OCI-LY7 (cell line): ENCODE results near the gene WIPF1. TPM values are rescaled to one million over a fixed set of nuclear protein-coding genes. Genes with fewer than 3 reads are reported as not detected.
"Not testable (repeated sequence)": the region's sequence is repeated elsewhere in the genome, so short reads cannot be mapped to it uniquely, and the experiment has no call there.

Experiments used
- BruUV-seq: library from RNA; stranded (reverse); fragments of 400-500 nt; replicated peaks from 2 replicates; lab custom pipeline; 2021; lab: Mats Ljungman, UMichigan
- CTCF ChIA-PET: fragments of 300-600 bp; sonication (Branson Sonifier 250); formaldehyde crosslinking; loops from one replicate; lab custom pipeline; 2022; ENCODE audit warnings: antibody characterized with exemption; ENCODE audit not compliant: unreplicated experiment; lab: Charles Lee
- POLR2A ChIA-PET: fragments of 300-600 bp; sonication (Branson Sonifier 250); formaldehyde crosslinking; loops from one replicate; lab custom pipeline; 2022; ENCODE audit warnings: antibody characterized with exemption; lab: Charles Lee
- DNase-seq: peaks from one replicate; pipeline ENCODE4 v3.0.0-alpha.2; 2015; ENCODE audit warnings: low spot score
- H2AFZ ChIP-seq: fragments of 200-600 bp; sonication (generic), shearing (Covaris generic); 2 replicates; pipeline ENCODE4 v1.6.1; 2014; ENCODE audit warnings: mild to moderate bottlenecking, antibody characterized with exemption, low read length, moderate library complexity
- H3K27ac ChIP-seq: fragments of 200-600 bp; sonication (generic); 2 replicates; pipeline ENCODE4 v1.5.1; 2014; ENCODE audit warnings: mixed run types, low read depth, mild to moderate bottlenecking, moderate library complexity, low read length, inconsistent platforms; ENCODE audit not compliant: poor library complexity, severe bottlenecking
- H3K36me3 ChIP-seq: fragments of 200-600 bp; sonication (generic); 2 replicates; pipeline ENCODE4 v1.6.1; 2014; ENCODE audit warnings: mild to moderate bottlenecking, antibody characterized with exemption, low read length, moderate library complexity, mixed read lengths; ENCODE audit not compliant: insufficient read depth
- H3K4me1 ChIP-seq: fragments of 200-600 bp; sonication (generic); 2 replicates; pipeline ENCODE4 v1.5.1; 2014; ENCODE audit warnings: mild to moderate bottlenecking, low read length; ENCODE audit not compliant: insufficient read depth, poor library complexity, severe bottlenecking
- H3K4me2 ChIP-seq: fragments of 200-600 bp; sonication (generic); 2 replicates; pipeline ENCODE4 v1.6.1; 2014; ENCODE audit warnings: mild to moderate bottlenecking, low read length
- H3K4me3 ChIP-seq: fragments of 200-600 bp; sonication (generic); 2 replicates; pipeline ENCODE4 v1.5.1; 2014; ENCODE audit warnings: mild to moderate bottlenecking, low read depth, low read length; ENCODE audit not compliant: poor library complexity, severe bottlenecking
- H3K79me2 ChIP-seq: fragments of 200-600 bp; sonication (generic); 2 replicates; pipeline ENCODE4 v1.6.1; 2016; ENCODE audit warnings: low read depth, mild to moderate bottlenecking, low read length, moderate library complexity, mixed read lengths; ENCODE audit not compliant: insufficient read depth
- H3K9me2 ChIP-seq: fragments of 200-600 bp; sonication (generic); 2 replicates; pipeline ENCODE4 v1.6.1; 2016; ENCODE audit warnings: mild to moderate bottlenecking, low read length, mixed read lengths; ENCODE audit not compliant: insufficient read depth
- H3K9me3 ChIP-seq: fragments of 200-600 bp; sonication (generic); 2 replicates; pipeline ENCODE4 v1.6.1; 2014; ENCODE audit warnings: mild to moderate bottlenecking, mixed run types, low read length, mixed read lengths
- H4K20me1 ChIP-seq: fragments of 200-600 bp; sonication (generic); 2 replicates; pipeline ENCODE4 v1.6.1; 2014; ENCODE audit warnings: mild to moderate bottlenecking, antibody characterized with exemption, low read length, moderate library complexity, mixed read lengths; ENCODE audit not compliant: insufficient read depth
- EZH2phosphoT487 ChIP-seq: fragments of 200-600 bp; sonication (generic); IDR thresholded peaks from 2 replicates; pipeline ENCODE4 v1.6.1; 2018; ENCODE audit warnings: low read depth, borderline replicate concordance, mild to moderate bottlenecking, mixed run types, antibody characterized with exemption, low read length, moderate library complexity, mixed read lengths
- intact Hi-C: fragments of 100-400 bp; cut with micrococcal nuclease; formaldehyde crosslinking; loops from one replicate; pipeline ENCODE4 v1.10.0; 2022; ENCODE audit not compliant: unreplicated experiment
- total RNA-seq, 2 experiments: library from RNA; depleted of rRNA in 1 of 2; stranded (reverse); fragments of >200 nt in 1 of 2; shearing (Covaris generic) in 1 of 2; gene quantifications; 2 replicates each; pipeline ENCODE4 v1.2.3, GENCODE V29; 2014 to 2022
- TF ChIP-seq, protein P1 (sequence below): fragments of 200-600 bp; sonication (generic); conservative IDR thresholded peaks from 2 replicates; pipeline ENCODE4 v1.5.1; 2014; ENCODE audit warnings: mild to moderate bottlenecking, antibody characterized with exemption, low read length, moderate library complexity, mixed read lengths

The WIPF1 gene
- total RNA-seq, 2 experiments from 2014 or later, result 27.1 to 192 TPM

DNA sequence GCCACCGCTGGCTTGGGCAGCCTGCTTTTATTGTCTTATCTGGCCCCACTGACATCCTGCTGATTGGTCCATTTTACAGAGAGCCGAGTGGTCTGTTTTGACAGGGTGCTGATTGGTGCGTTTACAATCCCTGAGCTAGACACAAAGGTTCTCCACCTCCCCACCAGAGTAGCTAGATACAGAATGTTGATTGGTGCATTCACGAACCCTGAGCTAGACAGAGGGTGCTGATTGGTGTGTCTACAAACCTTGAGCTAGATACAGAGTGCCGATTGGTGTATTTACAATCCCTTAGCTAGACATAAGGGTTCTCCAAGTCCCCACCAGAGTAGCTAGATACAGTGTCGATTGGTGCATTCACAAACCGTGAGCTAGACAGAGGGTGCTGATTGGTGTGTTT lies 49.6 kb downstream of the WIPF1 start:
- DNase-seq, H3K4me2 ChIP-seq, H3K9me3 ChIP-seq, H2AFZ ChIP-seq, H3K4me1 ChIP-seq, H3K79me2 ChIP-seq, H4K20me1 ChIP-seq, H3K4me3 ChIP-seq, H3K27ac ChIP-seq, CTCF ChIA-PET, H3K36me3 ChIP-seq, H3K9me2 ChIP-seq, BruUV-seq, intact Hi-C loops: not testable (repeated sequence)
- POLR2A ChIA-PET, result interaction anchor here (0.7 kb wide), 1 partner anchor 9 kb away, joined by 3 read pairs; no protein-coding TSS in a partner anchor

- no TSS peak for BruUV-seq
- Histone ChIP-seq H3K79me2 (no peaks in the 10 kb centered on the region), H3K4me1 (no peaks in the 10 kb centered on the region), H2AFZ (no peak overlapping the region), H4K20me1 (no peaks in the 10 kb centered on the region), H3K9me3 (no peaks in the 10 kb centered on the region), H3K4me3 (no peak overlapping the region), H3K9me2 (no peaks in the 10 kb centered on the region), H3K4me2 (no peak overlapping the region), H3K36me3 (no peaks in the 10 kb centered on the region), H3K27ac (no peak overlapping the region)
- ChIA-PET CTCF (interaction anchor here (2.0 kb wide), 1 partner anchor 84 kb away, joined by 8 read pairs; no protein-coding TSS in a partner anchor), POLR2A (interaction anchor here (0.6 to 1.1 kb wide), 5 partner anchors 13 to 251 kb away, joined by 3 to 4 read pairs (median 3); no protein-coding TSS in a partner anchor)
- peak; percentile 57 for DNase-seq
- intact Hi-C loops, result loop anchor here (1.0 kb wide), 1 partner anchor 85 kb away; no protein-coding TSS in a partner anchor
- TF ChIP-seq, protein P1, sequence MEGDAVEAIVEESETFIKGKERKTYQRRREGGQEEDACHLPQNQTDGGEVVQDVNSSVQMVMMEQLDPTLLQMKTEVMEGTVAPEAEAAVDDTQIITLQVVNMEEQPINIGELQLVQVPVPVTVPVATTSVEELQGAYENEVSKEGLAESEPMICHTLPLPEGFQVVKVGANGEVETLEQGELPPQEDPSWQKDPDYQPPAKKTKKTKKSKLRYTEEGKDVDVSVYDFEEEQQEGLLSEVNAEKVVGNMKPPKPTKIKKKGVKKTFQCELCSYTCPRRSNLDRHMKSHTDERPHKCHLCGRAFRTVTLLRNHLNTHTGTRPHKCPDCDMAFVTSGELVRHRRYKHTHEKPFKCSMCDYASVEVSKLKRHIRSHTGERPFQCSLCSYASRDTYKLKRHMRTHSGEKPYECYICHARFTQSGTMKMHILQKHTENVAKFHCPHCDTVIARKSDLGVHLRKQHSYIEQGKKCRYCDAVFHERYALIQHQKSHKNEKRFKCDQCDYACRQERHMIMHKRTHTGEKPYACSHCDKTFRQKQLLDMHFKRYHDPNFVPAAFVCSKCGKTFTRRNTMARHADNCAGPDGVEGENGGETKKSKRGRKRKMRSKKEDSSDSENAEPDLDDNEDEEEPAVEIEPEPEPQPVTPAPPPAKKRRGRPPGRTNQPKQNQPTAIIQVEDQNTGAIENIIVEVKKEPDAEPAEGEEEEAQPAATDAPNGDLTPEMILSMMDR, result peak; percentile 74
- no peak for TF ChIP-seq EZH2phosphoT487
Measured at GRCh38 chr2:174546519-174547506, 50.8 kb downstream of the WIPF1 start.

GRCh38 chr2:174545240-174545639 lies 52.4 kb downstream of the WIPF1 start:
- TF ChIP-seq, protein P1, result no peak
- H3K4me1 ChIP-seq, result no peaks in the 10 kb centered on the region
- H3K9me3 ChIP-seq, result no peaks in the 10 kb centered on the region
- ChIA-PET CTCF (no interaction called here), POLR2A (no interaction called here)
- no peak overlapping the region for H3K27ac ChIP-seq
- no peaks in the 10 kb centered on the region for H3K36me3 ChIP-seq
- no peak overlapping the region for H2AFZ ChIP-seq
- no peaks in the 10 kb centered on the region for H3K79me2 ChIP-seq
- no peak overlapping the region for H3K4me3 ChIP-seq
- intact Hi-C loops, result no loop called here
- H3K9me2 ChIP-seq, result no peaks in the 10 kb centered on the region
- H3K4me2 ChIP-seq, result no peak overlapping the region
- no peak for DNase-seq
- BruUV-seq, result no TSS peak
- no peaks in the 10 kb centered on the region for H4K20me1 ChIP-seq
